Activated T-helper 1 cell treated with anti-CD3 and anti-CD28 coated beads, Interleukin-12 subunit alpha, Interleukin-12 subunit beta, Interleukin-2, Interleukin-4 antibody, amounts not matched to agents 30 ng/mL and 10 ng/mL and 1 ng/mL, durations not matched to agents 14 hours and 24 hours and 36 hours (primary cell): ENCODE results near the gene TRMU. TPM values are rescaled to one million over a fixed set of nuclear protein-coding genes. Genes with fewer than 3 reads are reported as not detected.

Source experiments
- DNase-seq: peaks from one replicate; pipeline ENCODE4 v3.0.0; 2021; ENCODE audit warnings: low spot score
- H3K27ac Mint-ChIP-seq: one replicate; pipeline ENCODE4 v1.8.0; 2021; ENCODE audit warnings: mild to moderate bottlenecking, mixed read lengths
- H3K27me3 Mint-ChIP-seq: one replicate; pipeline ENCODE4 v1.8.0; 2022; ENCODE audit warnings: mild to moderate bottlenecking, moderate library complexity, mixed read lengths; ENCODE audit not compliant: insufficient read depth
- H3K36me3 Mint-ChIP-seq: one replicate; pipeline ENCODE4 v1.8.0; 2021; ENCODE audit warnings: low read depth, mixed read lengths
- H3K4me1 Mint-ChIP-seq: one replicate; pipeline ENCODE4 v1.8.0; 2021; ENCODE audit warnings: low read depth, mixed read lengths
- H3K4me3 Mint-ChIP-seq: one replicate; pipeline ENCODE4 v1.8.0; 2021; ENCODE audit warnings: mild to moderate bottlenecking, moderate library complexity, mixed read lengths
- H3K9me3 Mint-ChIP-seq: one replicate; pipeline ENCODE4 v1.8.0; 2021; ENCODE audit warnings: mixed read lengths
- intact Hi-C: fragments of 100-400 bp; cut with micrococcal nuclease; formaldehyde crosslinking; loops from one replicate; pipeline ENCODE4 v1.15.1; 2024
- total RNA-seq: library from RNA; stranded (reverse); gene quantifications from 2 replicates; pipeline ENCODE4 v1.2.3, GENCODE V29; 2022

The TRMU gene
- total RNA-seq, 1 donor from 2014 or later: 85.5 TPM

GRCh38 chr22:46357711-46358520 lies 22.4 kb downstream of the TRMU start:
- H3K4me1 Mint-ChIP-seq: no peaks in the 10 kb centered on the region
- peaks cover 12% of the 10 kb centered on the region for H3K36me3 Mint-ChIP-seq
- DNase-seq: no peak
- no peaks in the 10 kb centered on the region for H3K9me3 Mint-ChIP-seq
- intact Hi-C loops: no loop called here
- H3K27ac Mint-ChIP-seq: no peak overlapping the region
- no peaks in the 10 kb centered on the region for H3K27me3 Mint-ChIP-seq
- H3K4me3 Mint-ChIP-seq: no peak overlapping the region

- H3K4me1 Mint-ChIP-seq: no peaks in the 10 kb centered on the region
- H3K27ac Mint-ChIP-seq: no peak overlapping the region
- intact Hi-C loops: no loop called here
- no peak for DNase-seq
- peaks cover 9% of the 10 kb centered on the region for H3K36me3 Mint-ChIP-seq
- H3K4me3 Mint-ChIP-seq: no peak overlapping the region
- H3K9me3 Mint-ChIP-seq: no peaks in the 10 kb centered on the region
- no peaks in the 10 kb centered on the region for H3K27me3 Mint-ChIP-seq
Measured at GRCh38 chr22:46358766-46359165, 23.3 kb downstream of the TRMU start.

GRCh38 chr22:46359362-46359761 lies 23.8 kb downstream of the TRMU start:
- Mint-ChIP-seq H3K27ac (no peak overlapping the region), H3K4me3 (no peak overlapping the region), H3K27me3 (no peaks in the 10 kb centered on the region), H3K4me1 (no peaks in the 10 kb centered on the region), H3K9me3 (no peaks in the 10 kb centered on the region), H3K36me3 (peaks cover 6% of the 10 kb centered on the region)
- intact Hi-C loops: no loop called here
- DNase-seq: no peak

- Mint-ChIP-seq H3K9me3 (no peaks in the 10 kb centered on the region), H3K27me3 (no peaks in the 10 kb centered on the region), H3K36me3 (peaks cover 6% of the 10 kb centered on the region), H3K4me3 (no peak overlapping the region), H3K4me1 (no peaks in the 10 kb centered on the region), H3K27ac (no peak overlapping the region)
- intact Hi-C loops: no loop called here
- no peak for DNase-seq
Measured at GRCh38 chr22:46360097-46360496, 24.6 kb downstream of the TRMU start.

- Mint-ChIP-seq H3K36me3 (peaks cover 4% of the 10 kb centered on the region), H3K4me1 (no peaks in the 10 kb centered on the region), H3K27ac (no peak overlapping the region), H3K4me3 (no peak overlapping the region), H3K27me3 (no peaks in the 10 kb centered on the region), H3K9me3 (no peaks in the 10 kb centered on the region)
- DNase-seq: no peak
- intact Hi-C loops: no loop called here
Measured at GRCh38 chr22:46360891-46361290, 25.4 kb downstream of the TRMU start.

- H3K27me3 Mint-ChIP-seq: no peaks in the 10 kb centered on the region
- H3K4me3 Mint-ChIP-seq: no peak overlapping the region
- H3K27ac Mint-ChIP-seq: no peak overlapping the region
- H3K9me3 Mint-ChIP-seq: no peaks in the 10 kb centered on the region
- intact Hi-C loops: no loop called here
- H3K36me3 Mint-ChIP-seq: peaks cover 4% of the 10 kb centered on the region
- H3K4me1 Mint-ChIP-seq: no peaks in the 10 kb centered on the region
- no peak for DNase-seq
Measured at GRCh38 chr22:46361826-46362202, 26.3 kb downstream of the TRMU start.

GRCh38 chr22:46362203-46362933 lies 26.9 kb downstream of the TRMU start:
- no peaks in the 10 kb centered on the region for H3K4me1 Mint-ChIP-seq
- no peak overlapping the region for H3K4me3 Mint-ChIP-seq
- no peaks in the 10 kb centered on the region for H3K9me3 Mint-ChIP-seq
- H3K27ac Mint-ChIP-seq: no peak overlapping the region
- H3K27me3 Mint-ChIP-seq: no peaks in the 10 kb centered on the region
- DNase-seq: no peak
- peaks cover 3% of the 10 kb centered on the region for H3K36me3 Mint-ChIP-seq
- intact Hi-C loops: no loop called here

GRCh38 chr22:46362934-46363515 lies 27.5 kb downstream of the TRMU start:
- H3K4me3 Mint-ChIP-seq: no peak overlapping the region
- H3K27me3 Mint-ChIP-seq: no peaks in the 10 kb centered on the region
- H3K9me3 Mint-ChIP-seq: no peaks in the 10 kb centered on the region
- DNase-seq: no peak
- intact Hi-C loops: no loop called here
- H3K4me1 Mint-ChIP-seq: no peaks in the 10 kb centered on the region
- H3K36me3 Mint-ChIP-seq: peaks cover 2% of the 10 kb centered on the region
- no peak overlapping the region for H3K27ac Mint-ChIP-seq

- Mint-ChIP-seq H3K4me3 (no peak overlapping the region), H3K27ac (no peak overlapping the region), H3K9me3 (no peaks in the 10 kb centered on the region), H3K36me3 (peaks cover under 1% of the 10 kb centered on the region), H3K27me3 (no peaks in the 10 kb centered on the region), H3K4me1 (no peaks in the 10 kb centered on the region)
- intact Hi-C loops: no loop called here
- no peak for DNase-seq
Measured at GRCh38 chr22:46363611-46364321, 28.3 kb downstream of the TRMU start.

GRCh38 chr22:46364341-46365165 lies 29.0 kb downstream of the TRMU start:
- Mint-ChIP-seq H3K27me3 (no peaks in the 10 kb centered on the region), H3K27ac (no peak overlapping the region), H3K36me3 (no peaks in the 10 kb centered on the region), H3K4me1 (no peaks in the 10 kb centered on the region), H3K4me3 (no peak overlapping the region), H3K9me3 (no peaks in the 10 kb centered on the region)
- DNase-seq: no peak
- intact Hi-C loops: no loop called here

GRCh38 chr22:46365166-46365624 lies 29.7 kb downstream of the TRMU start:
- Mint-ChIP-seq H3K27me3 (no peaks in the 10 kb centered on the region), H3K4me1 (no peaks in the 10 kb centered on the region), H3K9me3 (no peaks in the 10 kb centered on the region), H3K36me3 (no peaks in the 10 kb centered on the region), H3K27ac (no peak overlapping the region), H3K4me3 (no peak overlapping the region)
- intact Hi-C loops: no loop called here
- DNase-seq: no peak

GRCh38 chr22:46366327-46366731 lies 30.8 kb downstream of the TRMU start:
- H3K9me3 Mint-ChIP-seq: no peaks in the 10 kb centered on the region
- DNase-seq: no peak
- no peak overlapping the region for H3K4me3 Mint-ChIP-seq
- H3K27me3 Mint-ChIP-seq: no peaks in the 10 kb centered on the region
- no peaks in the 10 kb centered on the region for H3K4me1 Mint-ChIP-seq
- H3K27ac Mint-ChIP-seq: no peak overlapping the region
- intact Hi-C loops: no loop called here
- no peaks in the 10 kb centered on the region for H3K36me3 Mint-ChIP-seq
